SJSA1 (cell line): ENCODE data around the gene SCT. TPM values are rescaled to one million over a fixed set of nuclear protein-coding genes. Genes with fewer than 3 reads are reported as not detected.

Source experiments
- DNase-seq, 2 experiments: peaks; one replicate each; pipeline ENCODE4 v3.0.0-alpha.2; 2015 to 2020; ENCODE audit warnings: low spot score in 2 of 2, low read depth in 1 of 2
- H3K27ac ChIP-seq: fragments of 250-450 bp; sonication (Bioruptor Pico); 2 replicates; pipeline ENCODE4 v1.5.1; 2020; ENCODE audit warnings: mild to moderate bottlenecking, moderate library complexity
- H3K27me3 ChIP-seq: fragments of 250-450 bp; sonication (Bioruptor Pico); replicated peaks from 2 replicates; pipeline ENCODE4 v1.5.1; 2020; ENCODE audit warnings: mild to moderate bottlenecking, moderate library complexity
- H3K36me3 ChIP-seq: fragments of 250-450 bp; sonication (Bioruptor Pico); 2 replicates; pipeline ENCODE4 v1.5.1; 2020; ENCODE audit warnings: mild to moderate bottlenecking
- H3K4me1 ChIP-seq: fragments of 250-450 bp; sonication (Bioruptor Pico); replicated peaks from 2 replicates; pipeline ENCODE4 v1.6.1; 2021; ENCODE audit warnings: mild to moderate bottlenecking
- H3K4me3 ChIP-seq: fragments of 250-450 bp; sonication (Bioruptor Pico); 2 replicates; pipeline ENCODE4 v1.5.1; 2020; ENCODE audit warnings: mild to moderate bottlenecking
- H3K9me3 ChIP-seq: fragments of 250-450 bp; sonication (Bioruptor Pico); replicated peaks from 2 replicates; pipeline ENCODE4 v1.5.1; 2020; ENCODE audit warnings: mild to moderate bottlenecking
- total RNA-seq: library from RNA; depleted of rRNA; stranded (reverse); fragments of >200 nt; shearing (Covaris generic); gene quantifications from 2 replicates; pipeline ENCODE4 v1.2.3, GENCODE V29; 2014; rRNA removed

The SCT gene
- not detected in 2 replicates for total RNA-seq

- no peaks in the 10 kb centered on the region for H3K9me3 ChIP-seq
- no peaks in the 10 kb centered on the region for H3K27me3 ChIP-seq
- no peak within 1 kb of the TSS for H3K27ac ChIP-seq
- DNase-seq: no peak
- peaks cover 4% of the 10 kb centered on the region for H3K4me1 ChIP-seq
- H3K36me3 ChIP-seq: no peaks in the 10 kb centered on the region
- no peak within 1 kb of the TSS for H3K4me3 ChIP-seq
These were observed at the start of gene SCT for GRCh38 chr11:626475-627307. Gene SCT (minus strand): TSS chr11:627181. CDS start chr11:627143, 38 bp downstream.

GRCh38 chr11:674406-674805 lies 47.4 kb upstream of the SCT start:
- no peak for DNase-seq

GRCh38 chr11:673866-674265 lies 46.9 kb upstream of the SCT start:
- Histone ChIP-seq H3K4me1 (no peaks in the 10 kb centered on the region), H3K36me3 (0 out of 2 replicates have a peak, but pooled peaks cover 6% of the 10 kb centered on the region), H3K27ac (no peak overlapping the region), H3K4me3 (no peak overlapping the region), H3K9me3 (no peaks in the 10 kb centered on the region), H3K27me3 (no peaks in the 10 kb centered on the region)
- DNase-seq: no peak

More at GRCh38 chr11:674406-674805, 47.4 kb upstream of the SCT start:
- Histone ChIP-seq H3K4me3 (no peak overlapping the region), H3K27ac (no peak overlapping the region), H3K27me3 (no peaks in the 10 kb centered on the region), H3K4me1 (no peaks in the 10 kb centered on the region), H3K36me3 (0 out of 2 replicates have a peak, but pooled peaks cover 6% of the 10 kb centered on the region), H3K9me3 (no peaks in the 10 kb centered on the region)

GRCh38 chr11:665704-666281 lies 38.8 kb upstream of the SCT start:
- Histone ChIP-seq H3K9me3 (no peaks in the 10 kb centered on the region), H3K4me3 (no peak overlapping the region)
- no peak for DNase-seq

GRCh38 chr11:665062-665703 lies 38.2 kb upstream of the SCT start:
- DNase-seq: no peak
- H3K27ac ChIP-seq: no peak overlapping the region

More at GRCh38 chr11:665704-666281, 38.8 kb upstream of the SCT start:
- Histone ChIP-seq H3K36me3 (peaks cover 3% of the 10 kb centered on the region; the same call in 1 of the 2 replicates), H3K27me3 (no peaks in the 10 kb centered on the region), H3K4me1 (no peaks in the 10 kb centered on the region), H3K27ac (no peak overlapping the region)

GRCh38 chr11:662689-663274 lies 35.8 kb upstream of the SCT start:
- Histone ChIP-seq H3K9me3 (no peaks in the 10 kb centered on the region), H3K4me3 (no peak overlapping the region), H3K4me1 (no peaks in the 10 kb centered on the region), H3K36me3 (peaks cover 3% of the 10 kb centered on the region; the same call in 1 of the 2 replicates), H3K27me3 (no peaks in the 10 kb centered on the region), H3K27ac (no peak overlapping the region)
- DNase-seq: peak; percentile 12 to 58

More at GRCh38 chr11:665062-665703, 38.2 kb upstream of the SCT start:
- H3K4me3 ChIP-seq: no peak overlapping the region
- H3K27me3 ChIP-seq: no peaks in the 10 kb centered on the region
- no peaks in the 10 kb centered on the region for H3K9me3 ChIP-seq
- H3K4me1 ChIP-seq: no peaks in the 10 kb centered on the region
- H3K36me3 ChIP-seq: peaks cover 3% of the 10 kb centered on the region; the same call in 1 of the 2 replicates

GRCh38 chr11:660681-661444 lies 33.9 kb upstream of the SCT start:
- Histone ChIP-seq H3K4me3 (no peak overlapping the region), H3K27ac (no peak overlapping the region), H3K36me3 (peaks cover 3% of the 10 kb centered on the region; the same call in 1 of the 2 replicates), H3K27me3 (no peaks in the 10 kb centered on the region), H3K9me3 (no peaks in the 10 kb centered on the region), H3K4me1 (no peaks in the 10 kb centered on the region)
- DNase-seq: no peak

GRCh38 chr11:660281-660680 lies 33.3 kb upstream of the SCT start:
- H3K27me3 ChIP-seq: no peaks in the 10 kb centered on the region
- H3K27ac ChIP-seq: no peak overlapping the region
- H3K4me3 ChIP-seq: no peak overlapping the region
- H3K4me1 ChIP-seq: no peaks in the 10 kb centered on the region
- DNase-seq: no peak
- H3K9me3 ChIP-seq: no peaks in the 10 kb centered on the region
- H3K36me3 ChIP-seq: peaks cover 3% of the 10 kb centered on the region; the same call in 1 of the 2 replicates

GRCh38 chr11:659532-660085 lies 32.6 kb upstream of the SCT start:
- Histone ChIP-seq H3K4me1 (no peaks in the 10 kb centered on the region), H3K27me3 (no peaks in the 10 kb centered on the region), H3K36me3 (peaks cover 3% of the 10 kb centered on the region; the same call in 1 of the 2 replicates), H3K27ac (no peak overlapping the region), H3K4me3 (no peak overlapping the region), H3K9me3 (no peaks in the 10 kb centered on the region)
- no peak for DNase-seq

GRCh38 chr11:657691-658126 lies 30.7 kb upstream of the SCT start:
- Histone ChIP-seq H3K36me3 (no peaks in the 10 kb centered on the region; the same call in 1 of the 2 replicates), H3K27me3 (no peaks in the 10 kb centered on the region), H3K9me3 (no peaks in the 10 kb centered on the region), H3K4me3 (no peak overlapping the region), H3K4me1 (no peaks in the 10 kb centered on the region), H3K27ac (no peak overlapping the region)
- DNase-seq: no peak

- Histone ChIP-seq H3K4me1 (no peaks in the 10 kb centered on the region), H3K9me3 (no peaks in the 10 kb centered on the region), H3K4me3 (no peak overlapping the region), H3K27ac (no peak overlapping the region), H3K36me3 (no peaks in the 10 kb centered on the region), H3K27me3 (no peaks in the 10 kb centered on the region)
- DNase-seq: no peak
These were observed 29.9 kb upstream of the SCT start for GRCh38 chr11:656866-657265.

GRCh38 chr11:656426-656825 lies 29.4 kb upstream of the SCT start:
- H3K27me3 ChIP-seq: no peaks in the 10 kb centered on the region
- no peak overlapping the region for H3K4me3 ChIP-seq
- no peak overlapping the region for H3K27ac ChIP-seq
- DNase-seq: no peak
- no peaks in the 10 kb centered on the region for H3K36me3 ChIP-seq
- no peaks in the 10 kb centered on the region for H3K4me1 ChIP-seq
- no peaks in the 10 kb centered on the region for H3K9me3 ChIP-seq
